Tibial nerve (tissue), 4 donors: ENCODE data around the gene ENDOV. TPM values are rescaled to one million over a fixed set of nuclear protein-coding genes. Genes with fewer than 3 reads are reported as not detected.

Experiments used
- DNase-seq, 2 donors: peaks; one replicate each; pipeline ENCODE4 v3.0.0-alpha.2; 2019; ENCODE audit warnings: low spot score in 2 of 2
- H3K27ac ChIP-seq, 4 donors: fragments of 200-600 bp; sonication (generic) in 3 of 4; one replicate each; pipeline ENCODE4 v1.5.1; 2017 to 2019; ENCODE audit warnings: mild to moderate bottlenecking in 1 of 4
- H3K27me3 ChIP-seq, 2 donors: fragments of 200-600 bp; sonication (generic) in 1 of 2; one replicate each; pipeline versions ENCODE4 v1.5.1 to v1.6.0; 2017 to 2019
- H3K36me3 ChIP-seq, 3 donors: fragments of 200-600 bp; sonication (generic); one replicate each; pipeline ENCODE4 v1.5.1; 2018 to 2019
- H3K4me1 ChIP-seq, 4 donors: fragments of 200-600 bp; sonication (generic) in 3 of 4; one replicate each; pipeline ENCODE4 v1.5.1; 2017 to 2019
- H3K4me3 ChIP-seq, 4 donors: fragments of 200-600 bp; sonication (generic) in 3 of 4; one replicate each; pipeline ENCODE4 v1.5.1; 2017 to 2019; ENCODE audit warnings: mild to moderate bottlenecking in 1 of 4, moderate library complexity in 1 of 4
- H3K9me3 ChIP-seq, 4 donors: fragments of 200-600 bp; sonication (generic) in 3 of 4; one replicate each; pipeline ENCODE4 v1.5.1; 2017 to 2019
- CTCF ChIP-seq, 5 experiments: fragments of 200-600 bp in 3 of 5; fragments of 450-650 bp in 2 of 5; sonication (generic) in 3 of 5; IDR thresholded peaks; one replicate each; pipeline ENCODE4 v1.5.1; 2016 to 2019; ENCODE audit warnings: antibody characterized with exemption in 5 of 5, mild to moderate bottlenecking in 3 of 5, moderate library complexity in 2 of 5
- EP300 ChIP-seq, 2 donors: sonication (generic); formaldehyde crosslinking; IDR thresholded peaks; one replicate each; pipeline ENCODE4 v1.6.1; 2017; ENCODE audit warnings: antibody characterized with exemption in 2 of 2, mild to moderate bottlenecking in 1 of 2
- POLR2A ChIP-seq, 2 donors: fragments of 450-650 bp; IDR thresholded peaks; one replicate each; pipeline ENCODE4 v1.6.1; 2017; ENCODE audit warnings: antibody characterized with exemption in 2 of 2, mild to moderate bottlenecking in 2 of 2, moderate library complexity in 2 of 2
- WGBS, 2 donors: methylation state at CpG; one replicate each; pipeline ENCODE4 v1.1.5; 2018; 5-methylcytosine and 5-hydroxymethylcytosine counted together
- total RNA-seq, 4 donors: library from RNA; depleted of rRNA; stranded (reverse); fragments of >200 nt; gene quantifications; one replicate each; pipeline ENCODE4 v1.1.0, GENCODE V29; 2016

The ENDOV gene
- total RNA-seq, 4 donors from 2014 or later, result 9.8 to 30.3 (median 16.6) TPM

- TF ChIP-seq EP300 (IDR thresholded peaks at IDR 0.05) (no peak), POLR2A (IDR thresholded peaks at IDR 0.05) (no peak), CTCF (IDR thresholded peaks at IDR 0.05) (no peak)
- H3K9me3 ChIP-seq, result no peaks in the 10 kb centered on the region
- H3K27ac ChIP-seq, result no peak overlapping the region
- H3K27me3 ChIP-seq, result no peaks in the 10 kb centered on the region
- no peak overlapping the region for H3K4me3 ChIP-seq
- H3K36me3 ChIP-seq, result peaks cover 0 to 5% (median 0%) of the 10 kb centered on the region in 3 donors
- peaks cover 0 to 9% (median 0%) of the 10 kb centered on the region in 4 donors for H3K4me1 ChIP-seq
- DNase-seq, result no peak
- WGBS, 2 donors, result 72 to 73% methylated on average over 12 of the region's 12 CpGs
Measured at GRCh38 chr17:80446645-80447405, 31.9 kb downstream of the ENDOV start.

DNA sequence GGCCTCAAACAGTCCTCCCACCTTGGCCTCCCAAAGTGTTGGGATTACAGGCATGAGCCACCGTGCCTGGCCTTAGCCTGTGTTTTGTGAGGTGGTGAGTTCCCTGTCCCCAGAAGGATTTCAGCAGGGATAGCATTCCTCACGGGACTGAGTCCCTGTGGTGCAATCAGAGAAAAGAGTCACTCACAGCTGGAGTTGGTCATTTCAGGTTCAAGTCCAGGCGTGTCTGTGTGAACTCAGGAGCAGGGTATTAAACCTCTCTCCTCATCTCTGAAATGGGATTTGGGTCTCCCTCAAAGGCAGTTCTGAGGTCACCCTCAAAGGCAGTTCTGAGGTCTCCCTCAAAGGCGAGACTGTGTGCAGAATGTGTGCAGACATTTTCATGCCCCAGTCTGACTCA is 32.8 kb downstream of the ENDOV start:
- no peak overlapping the region for H3K4me3 ChIP-seq
- no peaks in the 10 kb centered on the region for H3K36me3 ChIP-seq
- TF ChIP-seq POLR2A (IDR thresholded peaks at IDR 0.05) (no peak), CTCF (IDR thresholded peaks at IDR 0.05) (no peak), EP300 (IDR thresholded peaks at IDR 0.05) (no peak)
- DNase-seq, result no peak
- 83 to 84% methylated on average over 4 of the region's 4 CpGs for WGBS, 2 donors
- peaks cover 0 to 9% (median 0%) of the 10 kb centered on the region in 4 donors for H3K4me1 ChIP-seq
- H3K9me3 ChIP-seq, result no peaks in the 10 kb centered on the region
- no peak overlapping the region for H3K27ac ChIP-seq
- no peaks in the 10 kb centered on the region for H3K27me3 ChIP-seq

- H3K4me1 ChIP-seq, result peaks cover 0 to 10% (median 2%) of the 10 kb centered on the region in 4 donors
- DNase-seq, result no peak
- H3K27me3 ChIP-seq, result no peaks in the 10 kb centered on the region
- 77 to 80% methylated on average over 12 to 26 of the region's 27 CpGs for WGBS, 2 donors
- TF ChIP-seq POLR2A (IDR thresholded peaks at IDR 0.05), result no peak
- no peak for TF ChIP-seq EP300 (IDR thresholded peaks at IDR 0.05)
- no peak for TF ChIP-seq CTCF (IDR thresholded peaks at IDR 0.05)
- H3K9me3 ChIP-seq, result no peaks in the 10 kb centered on the region
- H3K27ac ChIP-seq, result no peak overlapping the region
- H3K4me3 ChIP-seq, result no peak overlapping the region
- no peaks in the 10 kb centered on the region for H3K36me3 ChIP-seq
Measured at GRCh38 chr17:80449194-80449929, 34.4 kb downstream of the ENDOV start.

DNA sequence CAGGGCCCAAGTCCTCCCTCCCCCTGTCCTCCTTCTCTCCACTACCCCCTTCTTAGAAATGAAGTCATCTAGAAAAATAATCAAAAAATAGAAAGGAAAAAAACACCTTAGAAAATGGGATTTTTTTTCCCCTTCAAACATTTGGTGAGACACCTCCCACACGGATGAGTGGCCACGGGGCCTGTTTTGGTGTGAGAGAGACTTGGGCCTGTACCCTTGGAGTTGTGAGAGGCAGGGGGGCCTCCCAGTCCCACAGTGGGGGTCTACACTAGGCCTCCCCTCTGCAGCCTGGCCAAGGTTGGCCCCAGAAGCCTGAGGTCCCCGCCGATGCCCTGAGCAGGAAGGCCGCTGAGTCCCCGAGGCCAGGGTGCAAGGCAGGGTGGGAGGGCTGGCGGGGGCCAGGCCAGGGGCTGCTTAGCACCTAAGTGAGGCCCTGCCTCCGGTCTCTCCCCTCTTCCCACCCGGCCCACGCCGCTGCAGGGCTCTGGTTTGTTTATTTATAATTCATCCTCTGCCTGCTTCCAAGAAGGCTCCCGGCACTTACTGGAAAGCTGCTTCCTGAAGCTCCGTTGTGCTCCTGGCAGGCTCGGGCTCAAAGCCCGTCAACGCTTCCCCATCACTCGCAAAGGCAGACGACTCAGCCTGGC is 35.1 kb downstream of the ENDOV start:
- TF ChIP-seq EP300 (IDR thresholded peaks at IDR 0.05) (no peak), CTCF (IDR thresholded peaks at IDR 0.05) (no peak), POLR2A (IDR thresholded peaks at IDR 0.05) (no peak)
- no peaks in the 10 kb centered on the region for H3K9me3 ChIP-seq
- H3K36me3 ChIP-seq, result no peaks in the 10 kb centered on the region
- H3K4me3 ChIP-seq, result no peak overlapping the region
- H3K27me3 ChIP-seq, result no peaks in the 10 kb centered on the region
- H3K27ac ChIP-seq, result no peak overlapping the region
- 50 to 57% methylated on average over 18 of the region's 18 CpGs for WGBS, 2 donors
- H3K4me1 ChIP-seq, result peaks cover 0 to 10% (median 2%) of the 10 kb centered on the region in 4 donors
- DNase-seq, result no peak
